GM12891 (cell line): ENCODE measurements around the gene TSC1.
"Not testable (repeated sequence)": the region's sequence is repeated elsewhere in the genome, so short reads cannot be mapped to it uniquely, and the experiment has no call there.

Experiments
- DNase-seq: peaks from one replicate; pipeline ENCODE4 v3.0.0; 2011; ENCODE audit warnings: low spot score; ENCODE audit not compliant: insufficient read length
- FAIRE-seq: peaks from 2 replicates; lab custom pipeline; 2011; peaks lifted over from hg19 to GRCh38; lab: Jason Lieb, UNC
- PAX5 ChIP-seq: IDR thresholded peaks from 2 replicates; pipeline ENCODE4 v1.6.1; 2011; ENCODE audit warnings: low read length, moderate library complexity, mild to moderate bottlenecking; ENCODE audit not compliant: insufficient read depth, severe bottlenecking
- POLR2A ChIP-seq: IDR thresholded peaks from 2 replicates; pipeline ENCODE4 v1.6.1; 2011; ENCODE audit warnings: low read depth, low read length, control low read depth
- POLR2AphosphoS5 ChIP-seq: IDR thresholded peaks from 2 replicates; pipeline ENCODE4 v1.6.1; 2011; ENCODE audit warnings: low read depth, low read length, control low read depth
- POU2F2 ChIP-seq: IDR thresholded peaks from 2 replicates; pipeline ENCODE4 v1.6.1; 2011; ENCODE audit warnings: low read depth, mild to moderate bottlenecking, control low read depth, low read length, moderate library complexity
- SPI1 ChIP-seq: IDR thresholded peaks from 2 replicates; pipeline ENCODE4 v1.6.1; 2011; ENCODE audit warnings: low read depth, low read length, control low read depth
- TAF1 ChIP-seq: IDR thresholded peaks from 2 replicates; pipeline ENCODE4 v1.6.1; 2011; ENCODE audit warnings: low read depth, low read length, control low read depth

TSC1 gene

DNA sequence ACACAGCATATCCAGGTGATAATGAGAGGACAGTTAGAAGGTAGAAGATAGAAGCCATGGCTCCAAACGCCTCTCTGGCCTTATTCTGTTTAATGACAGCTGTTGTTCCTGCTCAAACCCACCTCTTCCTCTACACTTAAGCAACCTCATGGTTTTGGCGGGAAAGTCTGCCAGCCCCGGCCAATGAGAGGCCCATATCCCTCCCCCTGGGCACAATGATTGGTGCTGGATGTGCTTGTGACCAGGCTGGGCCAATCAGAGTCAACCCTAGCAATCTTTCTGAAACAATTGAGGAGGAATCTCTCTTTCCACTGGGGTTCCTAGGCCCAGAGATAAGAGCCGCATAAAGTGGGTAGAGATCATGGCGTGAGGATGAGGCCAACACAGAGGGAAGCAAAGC is 29.3 kb upstream of the TSC1 start:
- DNase-seq = no peak
- no peak for FAIRE-seq
- TF ChIP-seq TAF1 = no peak
- no peak for TF ChIP-seq POU2F2

DNA sequence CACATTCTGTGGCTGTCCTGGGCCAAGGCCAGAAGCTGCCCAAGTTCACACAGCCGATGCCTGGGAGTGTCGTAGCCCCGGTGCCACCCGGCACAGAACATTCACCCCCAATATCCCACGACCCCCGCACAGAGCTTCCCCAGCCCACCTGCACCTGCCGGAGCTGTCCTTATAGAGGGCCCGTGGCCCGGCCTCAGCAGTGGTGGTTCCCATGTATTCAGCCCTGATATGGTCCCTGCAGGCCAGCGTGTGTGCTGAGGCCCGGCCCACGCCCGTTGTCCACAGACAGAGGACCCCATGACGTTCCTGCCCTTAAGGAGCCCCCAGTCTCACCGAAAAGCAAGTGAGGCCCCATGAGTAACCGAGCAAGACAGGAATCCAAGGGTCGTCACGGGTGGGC is 28.8 kb upstream of the TSC1 start:
- no peak for TF ChIP-seq TAF1
- TF ChIP-seq POLR2AphosphoS5 = no peak
- TF ChIP-seq POLR2A = no peak
- TF ChIP-seq POU2F2 = no peak
- no peak for TF ChIP-seq SPI1
- no peak for TF ChIP-seq PAX5
- DNase-seq = no peak
- no peak for FAIRE-seq

GRCh38 chr9:132970324-132971062 is 26.1 kb upstream of the TSC1 start:
- FAIRE-seq = no peak
- no peak for DNase-seq
- TF ChIP-seq POLR2A (no peak), TAF1 (no peak), SPI1 (no peak), POU2F2 (no peak), PAX5 (no peak), POLR2AphosphoS5 (no peak)

DNA sequence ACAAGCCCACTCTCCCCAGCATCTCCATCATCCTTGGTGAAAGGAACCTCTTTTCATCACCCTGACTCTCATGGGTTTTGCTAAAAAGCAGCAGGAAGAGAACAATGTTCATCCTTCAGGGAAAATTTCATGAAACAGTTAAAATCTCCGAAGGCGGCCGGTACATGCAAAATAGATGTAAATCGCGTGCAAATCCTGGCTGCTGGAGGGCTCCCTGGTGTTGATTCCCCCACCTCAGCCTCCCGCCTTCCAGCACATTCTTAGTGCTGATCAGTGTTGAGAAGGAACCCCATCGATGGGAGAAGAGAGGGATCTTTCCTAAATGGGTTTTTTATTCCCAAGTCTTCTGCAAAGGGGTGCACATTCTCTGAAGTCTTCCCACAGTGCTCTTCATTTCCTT is 25.4 kb upstream of the TSC1 start:
- no peak for FAIRE-seq
- no peak for DNase-seq
- TF ChIP-seq POU2F2 (no peak), SPI1 (no peak), TAF1 (no peak), PAX5 (no peak), POLR2A (no peak), POLR2AphosphoS5 (no peak)

DNA sequence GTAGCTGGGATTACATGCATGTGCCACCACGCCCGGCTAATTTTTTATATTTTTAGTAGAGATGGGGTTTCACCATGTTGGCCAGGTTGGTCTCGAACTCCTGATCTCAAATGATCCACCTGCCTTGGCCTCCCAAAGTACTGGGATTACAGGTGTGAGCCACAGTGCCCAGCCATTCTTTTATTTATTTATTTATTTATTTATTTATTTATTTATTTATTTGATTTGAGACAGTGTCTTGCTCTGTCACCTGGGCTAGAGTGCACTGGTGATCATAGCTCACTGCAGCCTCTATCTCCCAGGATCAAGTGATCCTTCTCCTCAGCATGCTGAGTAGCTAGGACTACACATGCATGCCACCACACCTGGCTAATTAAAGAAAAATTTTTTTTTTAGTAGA is 23.5 kb upstream of the TSC1 start:
- not testable (repeated sequence) for FAIRE-seq, DNase-seq

DNA sequence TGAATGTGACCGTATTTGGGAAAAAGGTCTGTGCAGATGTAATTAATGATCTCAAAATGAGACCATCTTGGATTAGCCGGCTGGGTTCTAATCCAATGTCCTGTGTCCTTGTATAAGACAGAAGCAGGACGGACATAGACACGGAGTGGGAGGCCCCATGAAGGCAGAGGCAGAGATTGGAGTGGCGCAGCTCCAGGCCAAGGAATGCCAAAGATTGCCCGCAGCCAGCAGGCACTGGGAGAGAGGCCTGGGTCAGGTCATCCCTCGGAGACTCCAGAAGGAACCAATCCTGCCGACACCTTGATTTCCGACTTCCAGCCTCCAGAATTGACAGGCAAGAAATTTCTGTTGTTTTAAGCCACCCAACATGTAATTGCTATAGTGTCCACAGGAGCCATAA is 21.1 kb upstream of the TSC1 start:
- FAIRE-seq (no peak), DNase-seq (no peak)
- TF ChIP-seq POLR2AphosphoS5 (no peak), POU2F2 (no peak), POLR2A (no peak), TAF1 (no peak)

DNA sequence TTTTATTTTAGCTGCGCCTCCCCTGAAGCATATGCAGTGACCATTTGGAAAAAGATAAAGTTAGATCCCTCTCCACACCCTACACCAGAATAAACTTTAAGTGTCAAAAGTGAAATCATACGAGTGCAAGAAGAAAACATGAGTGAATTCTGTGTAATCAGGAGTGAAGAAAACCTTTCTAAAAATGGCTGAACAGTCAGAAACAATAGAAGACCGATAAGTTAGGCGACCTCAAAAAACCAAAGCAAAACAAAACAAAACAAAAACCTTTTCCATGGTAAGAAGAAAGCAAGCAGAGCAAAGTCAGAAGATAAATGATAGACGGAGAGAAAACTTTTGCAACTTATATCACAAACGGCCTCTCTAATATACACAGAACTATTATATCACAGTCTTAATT is 16.6 kb upstream of the TSC1 start:
- TF ChIP-seq TAF1 (no peak), POU2F2 (no peak), POLR2AphosphoS5 (no peak), POLR2A (no peak), SPI1 (no peak), PAX5 (no peak)
- FAIRE-seq (no peak), DNase-seq (no peak)

GRCh38 chr9:132957805-132958204 is 13.4 kb upstream of the TSC1 start:
- DNase-seq (no peak), FAIRE-seq (no peak)
- no peak for TF ChIP-seq POLR2A
- no peak for TF ChIP-seq POLR2AphosphoS5

GRCh38 chr9:132955768-132956167 is 11.4 kb upstream of the TSC1 start:
- FAIRE-seq = no peak
- TF ChIP-seq POLR2AphosphoS5 (no peak), POU2F2 (no peak), POLR2A (no peak), SPI1 (no peak), TAF1 (no peak), PAX5 (no peak)
- DNase-seq = no peak

DNA sequence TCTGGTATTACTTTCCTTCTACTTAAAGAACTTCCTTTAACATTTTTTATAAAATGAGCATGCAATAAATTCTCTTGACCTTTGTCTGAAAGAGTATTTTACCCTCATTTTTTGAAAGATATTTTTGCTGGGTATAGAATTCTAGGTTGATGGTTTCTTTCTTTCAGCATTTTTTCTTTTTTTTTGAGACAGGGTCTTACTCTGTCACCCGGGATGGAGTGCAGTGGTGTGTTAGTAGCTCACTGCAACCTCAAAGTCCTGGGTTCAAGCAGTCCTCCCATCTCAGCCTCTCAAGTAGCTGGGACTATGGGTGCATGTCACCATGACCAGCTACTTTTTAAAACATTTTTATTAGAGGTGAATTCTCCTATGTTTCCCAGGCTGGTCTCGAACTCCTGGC is 10.7 kb upstream of the TSC1 start:
- FAIRE-seq (no peak), DNase-seq (no peak)
- no peak for TF ChIP-seq POLR2AphosphoS5
- TF ChIP-seq POLR2A = no peak
- TF ChIP-seq TAF1 = no peak
- TF ChIP-seq POU2F2 = no peak
- TF ChIP-seq SPI1 = no peak
- TF ChIP-seq PAX5 = no peak

DNA sequence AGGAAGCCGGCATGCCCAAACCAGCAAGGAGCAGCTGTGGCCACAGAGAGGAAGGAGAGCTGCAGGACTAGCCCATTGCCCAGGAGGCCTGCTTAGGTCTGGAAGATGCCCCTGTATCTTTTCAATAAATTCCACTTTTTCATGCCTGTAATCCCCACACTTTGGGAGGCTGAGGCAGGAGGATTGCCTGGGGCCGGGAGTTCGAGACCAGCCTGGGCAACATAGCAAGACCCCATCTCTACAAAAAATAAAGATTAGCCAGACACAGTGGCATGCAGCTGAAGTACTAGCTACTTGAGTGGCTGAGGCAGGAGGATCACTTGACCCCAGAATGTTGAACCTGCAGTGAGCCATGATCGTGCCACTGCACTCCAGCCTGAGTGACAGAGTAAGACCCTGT is 5.3 kb upstream of the TSC1 start:
- TF ChIP-seq POU2F2 (no peak), TAF1 (no peak)
- FAIRE-seq (no peak), DNase-seq (no peak)
